Measurements from ENCODE around the gene MPPED2. TPM values are rescaled to one million over a fixed set of nuclear protein-coding genes. Genes with fewer than 3 reads are reported as not detected.

Gene MPPED2
- total RNA-seq, 1 donor from 2014 or later = 5.3 TPM

DNA sequence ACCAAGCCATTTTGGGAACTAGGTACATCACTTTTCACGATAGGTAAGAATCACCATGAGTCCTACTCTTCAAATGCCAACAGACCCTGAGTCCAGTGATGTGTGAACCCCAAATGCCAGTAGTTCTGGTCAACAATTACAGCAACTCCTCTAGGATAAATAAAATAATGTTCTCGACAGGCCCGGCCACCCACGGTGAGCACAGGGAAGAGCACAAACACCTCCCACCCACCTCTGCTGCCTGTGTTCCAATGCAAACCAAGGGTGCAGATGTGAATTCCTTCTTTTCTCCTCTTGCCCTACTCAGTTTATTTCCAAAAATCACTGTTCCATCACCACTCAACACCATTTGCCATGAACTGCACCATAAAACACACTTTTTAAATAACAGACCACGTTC lies 33.3 kb downstream of the MPPED2 start:
- Histone ChIP-seq H3K36me3 (no peaks in the 10 kb centered on the region), H3K27me3 (no peaks in the 10 kb centered on the region), H3K4me3 (peak overlapping the region in 1 of 2 donors; percentile 21), H3K4me1 (peaks cover 0 to 14% of the 10 kb centered on the region in 2 donors), H3K27ac (peak overlapping the region in 1 of 2 donors; percentile 20), H3K9me3 (no peaks in the 10 kb centered on the region)
- intact Hi-C loops (cut with DNase I) = loop anchor here (5.0 kb wide), 1 partner anchor 34 kb away; the partner anchor contains the start of gene MPPED2
- no peak for DNase-seq (ENCODE audit: low spot score in 2 of 2)
- TF ChIP-seq CTCF (IDR thresholded peaks at IDR 0.05) = no peak

DNA sequence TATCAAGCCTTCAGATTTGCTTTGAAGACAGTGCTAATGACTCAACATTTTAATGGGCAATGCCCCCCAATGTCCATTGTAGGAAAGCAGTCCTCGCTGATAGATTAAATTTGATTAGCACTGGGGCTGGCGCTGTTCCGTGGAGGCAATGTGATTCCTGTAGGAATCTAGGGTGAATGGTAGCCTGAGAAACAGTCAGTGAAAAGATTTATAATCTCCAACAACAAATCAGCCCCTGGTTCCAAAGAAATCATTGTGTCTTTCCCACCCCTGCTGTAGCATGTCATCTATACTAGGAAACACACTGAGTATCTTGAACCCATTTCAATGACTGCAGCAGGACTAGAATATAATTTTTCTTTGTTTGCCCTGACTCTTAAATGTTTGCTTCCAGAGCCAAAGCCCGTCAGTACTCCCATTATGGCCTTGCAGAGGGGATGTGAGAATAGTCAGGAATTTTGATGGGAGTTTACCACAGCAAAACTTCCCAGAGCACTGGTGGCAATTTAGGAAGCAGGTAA lies 36.1 kb downstream of the MPPED2 start:
- Histone ChIP-seq H3K27me3 (no peaks in the 10 kb centered on the region), H3K9me3 (no peaks in the 10 kb centered on the region), H3K27ac (peak overlapping the region; percentile 10 to 64), H3K36me3 (no peaks in the 10 kb centered on the region), H3K4me1 (peaks cover 0 to 14% of the 10 kb centered on the region in 2 donors), H3K4me3 (peak overlapping the region; percentile 13 to 41)
- no peak for DNase-seq (ENCODE audit: low spot score in 2 of 2)
- intact Hi-C loops (cut with DNase I) = loop anchor here (5.0 kb wide), 1 partner anchor 37 kb away; the partner anchor contains the start of gene MPPED2
- no peak for TF ChIP-seq CTCF (IDR thresholded peaks at IDR 0.05)

GRCh38 chr11:30549565-30549964 lies 36.6 kb downstream of the MPPED2 start:
- Histone ChIP-seq H3K4me3 (peak overlapping the region; percentile 13 to 41), H3K27me3 (no peaks in the 10 kb centered on the region), H3K4me1 (peaks cover 0 to 14% of the 10 kb centered on the region in 2 donors), H3K9me3 (no peaks in the 10 kb centered on the region), H3K27ac (peak overlapping the region in 1 of 2 donors; percentile 64), H3K36me3 (no peaks in the 10 kb centered on the region)
- DNase-seq (ENCODE audit: low spot score in 2 of 2) = no peak
- TF ChIP-seq CTCF (IDR thresholded peaks at IDR 0.05) = no peak
- intact Hi-C loops (cut with DNase I) = no loop called here

DNA sequence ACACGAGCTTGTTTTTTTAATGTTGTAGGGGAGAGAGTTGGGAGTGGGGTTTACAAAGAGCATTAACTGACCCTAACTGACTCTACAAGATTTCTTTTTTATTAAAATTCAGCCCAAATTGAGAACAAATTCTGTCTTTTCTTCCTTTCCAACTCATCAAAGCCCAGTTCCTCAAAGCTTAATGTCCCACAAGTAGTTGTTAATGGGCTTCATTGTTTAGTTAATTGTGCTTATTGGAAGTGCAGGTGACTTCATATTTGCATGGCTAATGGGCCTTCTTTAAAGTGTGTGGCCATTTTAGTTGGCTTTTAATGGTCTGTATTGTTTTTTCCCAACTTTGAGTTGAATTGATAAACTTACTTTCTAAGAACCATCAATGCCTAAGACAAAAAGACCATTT lies 39.8 kb downstream of the MPPED2 start:
- H3K4me1 ChIP-seq = peaks cover 0 to 5% of the 10 kb centered on the region in 2 donors
- intact Hi-C loops (cut with DNase I) = no loop called here
- no peak for DNase-seq (ENCODE audit: low spot score in 2 of 2)
- H3K9me3 ChIP-seq = no peaks in the 10 kb centered on the region
- no peak for TF ChIP-seq CTCF (IDR thresholded peaks at IDR 0.05)
- no peak overlapping the region for H3K27ac ChIP-seq
- H3K4me3 ChIP-seq = no peak overlapping the region
- no peaks in the 10 kb centered on the region for H3K36me3 ChIP-seq
- no peaks in the 10 kb centered on the region for H3K27me3 ChIP-seq

DNA sequence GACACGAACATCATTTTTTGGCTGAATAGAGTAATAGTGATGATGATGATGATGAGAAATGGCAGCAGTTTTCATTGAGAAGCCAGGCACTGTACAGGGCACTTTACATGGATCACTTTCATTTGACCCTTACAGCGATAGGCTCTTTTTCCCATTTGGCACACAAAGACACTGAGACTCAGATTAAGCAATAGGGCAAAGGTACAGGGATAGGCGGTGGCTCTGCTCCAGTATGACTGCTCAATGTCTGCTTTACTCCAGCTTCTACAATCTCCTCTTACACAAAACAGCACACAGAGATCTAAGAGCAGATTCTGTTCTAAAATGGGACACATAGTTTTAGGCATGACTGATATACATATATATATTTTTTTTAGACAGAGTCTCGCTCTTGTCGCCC lies 40.6 kb downstream of the MPPED2 start:
- Histone ChIP-seq H3K27me3 (no peaks in the 10 kb centered on the region), H3K36me3 (no peaks in the 10 kb centered on the region), H3K27ac (no peak overlapping the region), H3K4me3 (no peak overlapping the region), H3K9me3 (no peaks in the 10 kb centered on the region), H3K4me1 (peaks cover 0 to 5% of the 10 kb centered on the region in 2 donors)
- intact Hi-C loops (cut with DNase I) = no loop called here
- DNase-seq (ENCODE audit: low spot score in 2 of 2) = no peak
- TF ChIP-seq CTCF (IDR thresholded peaks at IDR 0.05) = no peak

GRCh38 chr11:30543066-30543465 lies 43.1 kb downstream of the MPPED2 start:
- no peaks in the 10 kb centered on the region for H3K27me3 ChIP-seq
- no peak overlapping the region for H3K27ac ChIP-seq
- DNase-seq (ENCODE audit: low spot score in 2 of 2) = no peak
- no peaks in the 10 kb centered on the region for H3K4me1 ChIP-seq
- H3K4me3 ChIP-seq = no peak overlapping the region
- intact Hi-C loops (cut with DNase I) = no loop called here
- no peak for TF ChIP-seq CTCF (IDR thresholded peaks at IDR 0.05)
- H3K36me3 ChIP-seq = no peaks in the 10 kb centered on the region
- no peaks in the 10 kb centered on the region for H3K9me3 ChIP-seq

All from ascending aorta (tissue), 2 donors.